Uterus (tissue), 2 donors: Measurements from ENCODE around the gene SPOCK1.

ENCODE experiments used
- POLR2A ChIP-seq, 2 donors: fragments of 450-650 bp; IDR thresholded peaks; one replicate each; pipeline ENCODE4 v1.6.1; 2016; ENCODE audit warnings: antibody characterized with exemption in 2 of 2, mild to moderate bottlenecking in 1 of 2, moderate library complexity in 1 of 2
- TF ChIP-seq, protein P1 (sequence below), 4 experiments: fragments of 200-600 bp in 2 of 4; fragments of 450-650 bp in 2 of 4; sonication (generic) in 2 of 4; IDR thresholded peaks; one replicate each; pipeline ENCODE4 v1.5.1; 2016 to 2019; ENCODE audit warnings: antibody characterized with exemption in 4 of 4, mild to moderate bottlenecking in 2 of 4, moderate library complexity in 1 of 4

DNA sequence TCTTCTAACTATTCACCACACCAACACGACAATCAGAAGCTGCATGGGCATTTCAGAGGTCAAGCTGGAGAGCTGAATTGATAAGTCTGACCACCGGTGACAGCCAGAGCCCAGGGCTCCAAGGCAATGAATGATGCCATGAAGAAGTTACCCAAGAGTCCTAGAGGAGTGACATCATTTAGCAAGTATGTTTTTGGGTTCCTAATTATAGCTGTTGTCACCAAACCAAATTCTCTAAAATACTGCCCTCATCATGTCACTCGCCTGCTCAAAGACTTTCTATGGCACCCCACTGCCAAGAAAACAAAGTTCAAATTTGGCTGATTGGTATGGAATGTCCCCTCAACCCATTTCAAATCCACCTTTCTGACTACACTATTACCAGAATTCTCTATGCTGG, 235.1 kb downstream of the SPOCK1 start:
- TF ChIP-seq, protein P1, sequence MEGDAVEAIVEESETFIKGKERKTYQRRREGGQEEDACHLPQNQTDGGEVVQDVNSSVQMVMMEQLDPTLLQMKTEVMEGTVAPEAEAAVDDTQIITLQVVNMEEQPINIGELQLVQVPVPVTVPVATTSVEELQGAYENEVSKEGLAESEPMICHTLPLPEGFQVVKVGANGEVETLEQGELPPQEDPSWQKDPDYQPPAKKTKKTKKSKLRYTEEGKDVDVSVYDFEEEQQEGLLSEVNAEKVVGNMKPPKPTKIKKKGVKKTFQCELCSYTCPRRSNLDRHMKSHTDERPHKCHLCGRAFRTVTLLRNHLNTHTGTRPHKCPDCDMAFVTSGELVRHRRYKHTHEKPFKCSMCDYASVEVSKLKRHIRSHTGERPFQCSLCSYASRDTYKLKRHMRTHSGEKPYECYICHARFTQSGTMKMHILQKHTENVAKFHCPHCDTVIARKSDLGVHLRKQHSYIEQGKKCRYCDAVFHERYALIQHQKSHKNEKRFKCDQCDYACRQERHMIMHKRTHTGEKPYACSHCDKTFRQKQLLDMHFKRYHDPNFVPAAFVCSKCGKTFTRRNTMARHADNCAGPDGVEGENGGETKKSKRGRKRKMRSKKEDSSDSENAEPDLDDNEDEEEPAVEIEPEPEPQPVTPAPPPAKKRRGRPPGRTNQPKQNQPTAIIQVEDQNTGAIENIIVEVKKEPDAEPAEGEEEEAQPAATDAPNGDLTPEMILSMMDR (IDR thresholded peaks at IDR 0.05), result no peak
- TF ChIP-seq POLR2A (IDR thresholded peaks at IDR 0.05), result no peak
